Cardiac fibroblast (primary cell): Measurements from ENCODE around the gene PRR3.

Source experiments
- DNase-seq, 2 donors: peaks; one replicate each; pipeline versions ENCODE4 v3.0.0 to v3.0.0-alpha.2; 2010; ENCODE audit warnings: low read depth in 2 of 2
- H3K4me3 ChIP-seq, 2 donors: replicated peaks in 1 of 2; 1 replicate in 1 of 2; 2 replicates in 1 of 2; pipeline ENCODE4 v1.5.1; 2011; ENCODE audit warnings: low read depth in 2 of 2, low read length in 2 of 2, mild to moderate bottlenecking in 2 of 2, moderate library complexity in 1 of 2
- CTCF ChIP-seq: IDR thresholded peaks from one replicate; pipeline ENCODE4 v1.5.1; 2011; ENCODE audit warnings: low read depth, mild to moderate bottlenecking, low read length, inconsistent platforms

Gene PRR3

GRCh38 chr6:30565772-30566171, 8.7 kb downstream of the PRR3 start:
- DNase-seq: peak in 1 of 2 donors; percentile 31
- no peak overlapping the region for H3K4me3 ChIP-seq
- TF ChIP-seq CTCF: no peak

GRCh38 chr6:30568245-30568644, 11.2 kb downstream of the PRR3 start:
- TF ChIP-seq CTCF: no peak
- no peak for DNase-seq
- no peak overlapping the region for H3K4me3 ChIP-seq

DNA sequence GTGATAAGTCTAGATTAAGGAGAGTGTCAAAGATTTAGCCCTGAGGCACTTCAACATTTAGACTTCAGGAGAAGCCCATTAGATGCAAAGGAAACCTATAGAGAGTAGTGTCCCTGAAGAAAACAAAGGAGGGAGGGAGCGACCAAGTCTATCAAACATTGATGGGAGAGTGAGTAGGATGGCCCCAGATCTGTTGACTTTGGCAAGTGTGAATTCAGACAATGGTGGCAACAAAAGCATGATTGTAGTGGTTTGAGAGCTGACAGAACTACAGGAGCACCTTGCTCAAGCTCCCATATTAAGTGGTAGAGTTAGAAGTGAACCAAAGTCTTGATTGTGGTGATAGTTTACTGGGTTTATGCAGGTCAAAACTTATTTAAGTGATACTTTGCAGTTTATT, 13.2 kb downstream of the PRR3 start:
- TF ChIP-seq CTCF: no peak
- peak overlapping the region; percentile 77 to 90 for H3K4me3 ChIP-seq
- no peak for DNase-seq

GRCh38 chr6:30570740-30571074, 13.6 kb downstream of the PRR3 start:
- H3K4me3 ChIP-seq: peak overlapping the region; percentile 77 to 90
- TF ChIP-seq CTCF: no peak
- DNase-seq: no peak

- DNase-seq: peak; percentile 97 to 99
- peak within 1 kb of the TSS; percentile 77 to 90 for H3K4me3 ChIP-seq
- no peak for TF ChIP-seq CTCF
Observed at GRCh38 chr6:30571075-30571761, 14.1 kb downstream of the PRR3 start, which contains the start of gene ABCF1. Gene ABCF1 (plus strand): TSS chr6:30571442. CDS start chr6:30571488, 46 bp downstream.

- TF ChIP-seq CTCF: no peak
- peak overlapping the region; percentile 77 to 90 for H3K4me3 ChIP-seq
- no peak for DNase-seq
Observed at GRCh38 chr6:30571762-30572082, 14.6 kb downstream of the PRR3 start.

GRCh38 chr6:30572148-30572547, 15.1 kb downstream of the PRR3 start:
- TF ChIP-seq CTCF: no peak
- no peak for DNase-seq
- H3K4me3 ChIP-seq: peak overlapping the region; percentile 77 to 90
